GM19328 (cell line): ENCODE measurements around the gene TLCD5.

Experiments
- ATAC-seq: cut with Tn5 transposase; IDR thresholded peaks from one replicate; pipeline ENCODE4 v1.9.1; 2021; ENCODE audit warnings: mild to moderate bottlenecking, moderate library complexity; ENCODE audit not compliant: unreplicated experiment

The TLCD5 gene

GRCh38 chr11:120376547-120377182 lies 51.6 kb downstream of the TLCD5 start:
- ATAC-seq, result no peak

- no peak for ATAC-seq
Measured at GRCh38 chr11:120378474-120378873, 53.4 kb downstream of the TLCD5 start.

DNA sequence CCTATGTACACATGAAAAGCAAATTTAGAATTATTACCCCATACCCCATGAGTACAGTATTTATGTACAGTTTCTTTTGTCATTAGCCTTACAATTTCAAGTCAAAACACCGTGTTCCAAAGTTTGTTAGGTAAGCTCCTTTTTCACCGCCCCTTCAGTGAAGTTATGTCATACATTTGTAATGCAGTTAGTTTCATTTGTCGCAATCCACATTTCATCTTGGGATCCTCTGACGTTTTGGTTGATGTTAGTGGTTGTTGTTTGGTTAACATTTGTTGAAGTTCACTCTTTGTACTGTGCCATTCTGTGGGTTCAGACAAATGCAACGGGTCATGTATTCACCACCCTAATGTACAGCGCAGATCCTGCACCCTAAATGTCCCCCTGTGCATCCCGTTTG lies 56.3 kb downstream of the TLCD5 start:
- ATAC-seq, result no peak
